Measurements from ENCODE around the gene TEX28. TPM values are rescaled to one million over a fixed set of nuclear protein-coding genes. Genes with fewer than 3 reads are reported as not detected.

The TEX28 gene
- polyA plus RNA-seq, 2 of the 4 experiments (the other 2 are of a cell fraction), result not detected

DNA sequence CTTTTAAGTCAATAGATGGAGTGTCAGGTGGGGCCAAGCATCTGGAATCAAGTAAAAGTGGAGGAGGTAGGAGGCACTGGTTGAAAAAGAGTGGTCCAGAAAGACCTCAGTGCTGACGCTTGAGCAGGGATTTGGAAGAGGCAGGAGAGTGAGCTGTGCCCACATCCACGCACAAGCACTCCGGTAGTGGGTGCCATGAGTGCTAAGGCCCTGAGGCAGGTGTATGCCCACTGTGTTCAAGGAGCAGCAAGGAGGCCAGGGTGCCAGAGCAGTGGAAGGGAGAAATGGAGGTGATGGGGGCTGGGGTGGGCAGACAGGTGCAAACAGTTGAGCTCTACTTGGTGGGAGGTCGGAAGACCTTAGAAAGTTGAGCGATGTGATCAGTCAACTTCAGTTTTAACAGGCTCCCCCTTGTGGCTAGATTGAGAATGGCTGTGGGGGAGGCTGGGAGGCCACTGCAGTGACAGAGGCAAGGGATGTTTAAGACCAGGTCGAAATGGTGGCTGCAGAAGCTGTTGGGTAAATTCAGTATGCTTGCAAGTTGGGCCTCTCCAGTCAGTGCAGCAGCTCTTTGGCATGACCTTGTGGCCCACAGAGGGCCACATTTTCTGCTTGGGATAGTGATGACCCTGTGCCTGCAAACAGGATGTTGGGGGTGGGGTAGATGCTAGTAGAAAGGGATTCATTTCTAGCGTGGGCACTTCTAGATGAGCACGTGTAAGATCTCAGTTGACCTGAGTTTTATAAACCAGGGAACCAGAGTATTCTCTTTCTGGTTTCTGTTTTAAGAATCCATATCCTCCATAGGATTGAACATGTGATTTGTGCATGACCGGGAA lies 13.4 kb upstream of the TEX28 start:
- DNase-seq (ENCODE audit: low read depth in 1 of 2, low spot score in 1 of 2), result peak; percentile 39 to 53
- ATAC-seq, result peak; percentile 77 to 91; a peak in 5 of 6 replicates

DNA sequence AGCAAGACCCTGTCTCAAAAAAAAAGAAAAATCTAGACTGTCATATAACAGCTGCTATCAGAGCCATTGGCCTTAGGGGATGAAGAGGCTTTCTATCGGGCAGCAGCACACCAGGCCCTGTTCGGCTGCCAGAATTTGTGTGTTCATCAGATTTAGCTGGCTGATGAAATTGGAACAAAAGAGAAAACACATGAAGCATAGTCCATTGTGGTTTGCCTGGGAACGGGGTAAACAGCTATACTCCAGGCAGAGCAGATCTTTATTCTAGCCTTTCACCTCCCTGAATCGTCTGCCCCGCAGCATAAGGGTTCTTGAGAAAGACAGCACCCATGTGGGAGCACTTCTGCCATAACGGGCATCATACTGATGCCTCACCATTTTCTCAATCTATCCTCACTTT lies 12.3 kb upstream of the TEX28 start:
- DNase-seq (ENCODE audit: low read depth in 1 of 2, low spot score in 1 of 2), result no peak
- no peak for FAIRE-seq
- no peak for ATAC-seq
- Histone ChIP-seq H3K9me3 (no peaks in the 10 kb centered on the region), H3K4me2 (no peak overlapping the region), H3K4me1 (no peaks in the 10 kb centered on the region), H3K27ac (no peak overlapping the region), H3K4me3 (no peak overlapping the region)
- TF ChIP-seq ZC3H11A (IDR thresholded peaks at IDR 0.05) (no peak), ZFP36 (IDR thresholded peaks at IDR 0.05; ENCODE audit: borderline replicate concordance, partially characterized antibody) (no peak), CEBPB (IDR thresholded peaks at IDR 0.05) (no peak), CHD4 (IDR thresholded peaks at IDR 0.05; ENCODE audit: borderline replicate concordance) (no peak), GATA3 (IDR thresholded peaks at IDR 0.05; ENCODE audit: borderline replicate concordance) (no peak), JUN (IDR thresholded peaks at IDR 0.05) (no peak), RFX5 (IDR thresholded peaks at IDR 0.05) (no peak), ZSCAN20 (CRISPR knock-in tag; IDR thresholded peaks at IDR 0.05) (no peak), MYC (IDR thresholded peaks at IDR 0.05; ENCODE audit: borderline replicate concordance, low read length) (no peak), SREBF2 (IDR thresholded peaks at IDR 0.05) (no peak), RARB (CRISPR knock-in tag; IDR thresholded peaks at IDR 0.05) (no peak), RAD21 (conservative IDR thresholded peaks at IDR 0.05 in 1 of 2, IDR thresholded peaks at IDR 0.05 in 1 of 2) (no peak)
- TF ChIP-seq, protein P1, sequence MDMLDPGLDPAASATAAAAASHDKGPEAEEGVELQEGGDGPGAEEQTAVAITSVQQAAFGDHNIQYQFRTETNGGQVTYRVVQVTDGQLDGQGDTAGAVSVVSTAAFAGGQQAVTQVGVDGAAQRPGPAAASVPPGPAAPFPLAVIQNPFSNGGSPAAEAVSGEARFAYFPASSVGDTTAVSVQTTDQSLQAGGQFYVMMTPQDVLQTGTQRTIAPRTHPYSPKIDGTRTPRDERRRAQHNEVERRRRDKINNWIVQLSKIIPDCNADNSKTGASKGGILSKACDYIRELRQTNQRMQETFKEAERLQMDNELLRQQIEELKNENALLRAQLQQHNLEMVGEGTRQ (IDR thresholded peaks at IDR 0.05), result no peak
- TF ChIP-seq, protein P2, sequence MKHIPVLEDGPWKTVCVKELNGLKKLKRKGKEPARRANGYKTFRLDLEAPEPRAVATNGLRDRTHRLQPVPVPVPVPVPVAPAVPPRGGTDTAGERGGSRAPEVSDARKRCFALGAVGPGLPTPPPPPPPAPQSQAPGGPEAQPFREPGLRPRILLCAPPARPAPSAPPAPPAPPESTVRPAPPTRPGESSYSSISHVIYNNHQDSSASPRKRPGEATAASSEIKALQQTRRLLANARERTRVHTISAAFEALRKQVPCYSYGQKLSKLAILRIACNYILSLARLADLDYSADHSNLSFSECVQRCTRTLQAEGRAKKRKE (CRISPR knock-in tag; IDR thresholded peaks at IDR 0.05; ENCODE audit: low read depth), result no peak
- TF ChIP-seq, protein P3, sequence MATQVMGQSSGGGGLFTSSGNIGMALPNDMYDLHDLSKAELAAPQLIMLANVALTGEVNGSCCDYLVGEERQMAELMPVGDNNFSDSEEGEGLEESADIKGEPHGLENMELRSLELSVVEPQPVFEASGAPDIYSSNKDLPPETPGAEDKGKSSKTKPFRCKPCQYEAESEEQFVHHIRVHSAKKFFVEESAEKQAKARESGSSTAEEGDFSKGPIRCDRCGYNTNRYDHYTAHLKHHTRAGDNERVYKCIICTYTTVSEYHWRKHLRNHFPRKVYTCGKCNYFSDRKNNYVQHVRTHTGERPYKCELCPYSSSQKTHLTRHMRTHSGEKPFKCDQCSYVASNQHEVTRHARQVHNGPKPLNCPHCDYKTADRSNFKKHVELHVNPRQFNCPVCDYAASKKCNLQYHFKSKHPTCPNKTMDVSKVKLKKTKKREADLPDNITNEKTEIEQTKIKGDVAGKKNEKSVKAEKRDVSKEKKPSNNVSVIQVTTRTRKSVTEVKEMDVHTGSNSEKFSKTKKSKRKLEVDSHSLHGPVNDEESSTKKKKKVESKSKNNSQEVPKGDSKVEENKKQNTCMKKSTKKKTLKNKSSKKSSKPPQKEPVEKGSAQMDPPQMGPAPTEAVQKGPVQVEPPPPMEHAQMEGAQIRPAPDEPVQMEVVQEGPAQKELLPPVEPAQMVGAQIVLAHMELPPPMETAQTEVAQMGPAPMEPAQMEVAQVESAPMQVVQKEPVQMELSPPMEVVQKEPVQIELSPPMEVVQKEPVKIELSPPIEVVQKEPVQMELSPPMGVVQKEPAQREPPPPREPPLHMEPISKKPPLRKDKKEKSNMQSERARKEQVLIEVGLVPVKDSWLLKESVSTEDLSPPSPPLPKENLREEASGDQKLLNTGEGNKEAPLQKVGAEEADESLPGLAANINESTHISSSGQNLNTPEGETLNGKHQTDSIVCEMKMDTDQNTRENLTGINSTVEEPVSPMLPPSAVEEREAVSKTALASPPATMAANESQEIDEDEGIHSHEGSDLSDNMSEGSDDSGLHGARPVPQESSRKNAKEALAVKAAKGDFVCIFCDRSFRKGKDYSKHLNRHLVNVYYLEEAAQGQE (IDR thresholded peaks at IDR 0.05), result no peak
- TF ChIP-seq, protein P4, sequence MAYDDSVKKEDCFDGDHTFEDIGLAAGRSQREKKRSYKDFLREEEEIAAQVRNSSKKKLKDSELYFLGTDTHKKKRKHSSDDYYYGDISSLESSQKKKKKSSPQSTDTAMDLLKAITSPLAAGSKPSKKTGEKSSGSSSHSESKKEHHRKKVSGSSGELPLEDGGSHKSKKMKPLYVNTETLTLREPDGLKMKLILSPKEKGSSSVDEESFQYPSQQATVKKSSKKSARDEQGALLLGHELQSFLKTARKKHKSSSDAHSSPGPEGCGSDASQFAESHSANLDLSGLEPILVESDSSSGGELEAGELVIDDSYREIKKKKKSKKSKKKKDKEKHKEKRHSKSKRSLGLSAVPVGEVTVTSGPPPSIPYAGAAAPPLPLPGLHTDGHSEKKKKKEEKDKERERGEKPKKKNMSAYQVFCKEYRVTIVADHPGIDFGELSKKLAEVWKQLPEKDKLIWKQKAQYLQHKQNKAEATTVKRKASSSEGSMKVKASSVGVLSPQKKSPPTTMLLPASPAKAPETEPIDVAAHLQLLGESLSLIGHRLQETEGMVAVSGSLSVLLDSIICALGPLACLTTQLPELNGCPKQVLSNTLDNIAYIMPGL (CRISPR knock-in tag; IDR thresholded peaks at IDR 0.05; ENCODE audit: borderline replicate concordance), result no peak
- TF ChIP-seq, protein P5, sequence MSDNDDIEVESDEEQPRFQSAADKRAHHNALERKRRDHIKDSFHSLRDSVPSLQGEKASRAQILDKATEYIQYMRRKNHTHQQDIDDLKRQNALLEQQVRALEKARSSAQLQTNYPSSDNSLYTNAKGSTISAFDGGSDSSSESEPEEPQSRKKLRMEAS (IDR thresholded peaks at IDR 0.05), result no peak
- ChIA-PET POLR2A (no interaction called here), CTCF (interaction anchor here (1.2 to 5.6 kb wide), 7 partner anchors 9 to 295 kb away, joined by 3 to 31 read pairs (median 4); partner anchors contain the start of gene TKTL1)
- WGBS (ENCODE audit: missing lambda C conversion rate), result 43% methylated on average over 6 of the region's 6 CpGs

More for the DNA sequence above, 13.4 kb upstream of the TEX28 start:
- FAIRE-seq, result peak; percentile 68
- no peak overlapping the region for H3K4me2 ChIP-seq
- H3K9me3 ChIP-seq, result no peaks in the 10 kb centered on the region
- CTCF ChIA-PET, result interaction anchor here (0.6 to 5.6 kb wide), 14 partner anchors 9 to 443 kb away, joined by 3 to 31 read pairs (median 4); partner anchors contain the start of genes GAB3 and TKTL1
- H3K4me3 ChIP-seq, result no peak overlapping the region
- no peaks in the 10 kb centered on the region for H3K4me1 ChIP-seq
- TF ChIP-seq SMC3 (IDR thresholded peaks at IDR 0.05) (peak; percentile 55), PHF8 (IDR thresholded peaks at IDR 0.05; ENCODE audit: borderline replicate concordance, low read depth) (no peak), RAD21 (conservative IDR thresholded peaks at IDR 0.05 in 1 of 2, IDR thresholded peaks at IDR 0.05 in 1 of 2) (peak; percentile 26 to 32; a peak in 2 of 5 replicates)
- TF ChIP-seq, protein P6, sequence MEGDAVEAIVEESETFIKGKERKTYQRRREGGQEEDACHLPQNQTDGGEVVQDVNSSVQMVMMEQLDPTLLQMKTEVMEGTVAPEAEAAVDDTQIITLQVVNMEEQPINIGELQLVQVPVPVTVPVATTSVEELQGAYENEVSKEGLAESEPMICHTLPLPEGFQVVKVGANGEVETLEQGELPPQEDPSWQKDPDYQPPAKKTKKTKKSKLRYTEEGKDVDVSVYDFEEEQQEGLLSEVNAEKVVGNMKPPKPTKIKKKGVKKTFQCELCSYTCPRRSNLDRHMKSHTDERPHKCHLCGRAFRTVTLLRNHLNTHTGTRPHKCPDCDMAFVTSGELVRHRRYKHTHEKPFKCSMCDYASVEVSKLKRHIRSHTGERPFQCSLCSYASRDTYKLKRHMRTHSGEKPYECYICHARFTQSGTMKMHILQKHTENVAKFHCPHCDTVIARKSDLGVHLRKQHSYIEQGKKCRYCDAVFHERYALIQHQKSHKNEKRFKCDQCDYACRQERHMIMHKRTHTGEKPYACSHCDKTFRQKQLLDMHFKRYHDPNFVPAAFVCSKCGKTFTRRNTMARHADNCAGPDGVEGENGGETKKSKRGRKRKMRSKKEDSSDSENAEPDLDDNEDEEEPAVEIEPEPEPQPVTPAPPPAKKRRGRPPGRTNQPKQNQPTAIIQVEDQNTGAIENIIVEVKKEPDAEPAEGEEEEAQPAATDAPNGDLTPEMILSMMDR (IDR thresholded peaks at IDR 0.05), result peak; percentile 60
- POLR2A ChIA-PET, result no interaction called here
- WGBS (ENCODE audit: missing lambda C conversion rate), result 45% methylated on average over 8 of the region's 9 CpGs
- H3K27ac ChIP-seq, result no peak overlapping the region
